HG03439 (cell line): ENCODE measurements around the gene HOXD12.

Experiments used
- ATAC-seq: cut with Tn5 transposase; IDR thresholded peaks from one replicate; pipeline ENCODE4 v1.9.1; 2021; ENCODE audit warnings: mild to moderate bottlenecking, moderate library complexity; ENCODE audit not compliant: unreplicated experiment

Gene HOXD12

DNA sequence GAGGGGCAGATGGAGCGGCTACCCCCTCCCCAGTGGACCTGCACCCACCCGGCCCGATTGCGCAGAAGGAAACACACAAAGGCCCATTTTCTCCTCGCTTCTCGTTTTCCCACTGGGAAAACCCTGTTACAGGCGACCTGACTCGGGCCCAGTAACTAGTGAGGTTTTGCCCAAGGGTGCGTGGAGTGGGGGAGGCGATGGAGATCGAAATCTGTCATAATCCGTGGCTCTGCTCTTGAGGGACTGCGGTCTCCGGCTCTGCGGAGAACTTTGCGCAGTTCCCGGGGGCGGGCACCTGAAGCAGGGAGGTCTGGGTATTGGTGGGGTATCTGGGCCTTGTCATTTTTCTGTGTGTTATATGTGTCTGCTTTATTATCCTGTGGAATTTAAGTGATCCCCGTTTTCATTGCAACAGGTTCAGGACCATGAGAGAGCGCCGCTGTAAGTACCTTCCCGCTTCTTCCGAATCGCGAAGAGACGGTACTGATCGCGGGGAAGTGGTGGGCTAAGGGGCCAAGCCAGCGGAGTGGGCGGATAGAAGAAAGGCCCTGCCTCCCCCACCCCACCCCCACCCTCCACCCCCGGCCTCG is 47.7 kb downstream of the HOXD12 start:
- no peak for ATAC-seq

DNA sequence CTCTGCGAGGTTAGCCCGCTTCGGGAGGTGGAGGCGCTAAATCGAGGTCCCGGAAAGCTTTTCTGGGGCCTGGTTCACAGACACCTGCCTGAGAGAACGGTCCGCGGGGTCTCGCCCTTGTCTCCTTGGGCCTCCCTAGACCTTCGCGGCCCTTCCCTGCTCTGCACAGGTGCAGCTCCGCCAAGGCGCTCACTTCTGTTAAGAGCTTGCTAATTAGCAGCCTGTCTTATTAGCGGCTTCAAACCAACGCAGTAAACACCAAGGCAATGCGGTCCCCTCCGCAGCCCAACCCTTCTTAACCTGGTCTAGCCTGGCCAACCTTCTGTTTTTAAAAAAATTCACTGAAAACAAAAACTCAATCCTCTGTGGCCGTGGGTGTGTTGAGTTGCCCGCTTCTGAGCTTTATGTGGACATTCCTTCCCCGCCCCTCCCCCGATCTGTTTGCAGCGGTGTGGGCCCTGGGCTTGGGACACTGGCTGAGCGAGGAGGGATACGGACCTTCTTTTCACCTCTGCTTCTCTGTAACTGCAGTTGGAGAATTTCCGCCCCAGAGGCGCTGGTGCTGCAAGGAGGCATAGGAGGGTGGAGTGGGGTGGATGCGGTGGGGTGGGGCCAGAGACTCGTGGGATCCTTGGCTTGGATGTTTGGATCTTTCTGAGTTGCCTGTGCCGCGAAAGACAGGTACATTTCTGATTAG is 48.4 kb downstream of the HOXD12 start:
- ATAC-seq = no peak

DNA sequence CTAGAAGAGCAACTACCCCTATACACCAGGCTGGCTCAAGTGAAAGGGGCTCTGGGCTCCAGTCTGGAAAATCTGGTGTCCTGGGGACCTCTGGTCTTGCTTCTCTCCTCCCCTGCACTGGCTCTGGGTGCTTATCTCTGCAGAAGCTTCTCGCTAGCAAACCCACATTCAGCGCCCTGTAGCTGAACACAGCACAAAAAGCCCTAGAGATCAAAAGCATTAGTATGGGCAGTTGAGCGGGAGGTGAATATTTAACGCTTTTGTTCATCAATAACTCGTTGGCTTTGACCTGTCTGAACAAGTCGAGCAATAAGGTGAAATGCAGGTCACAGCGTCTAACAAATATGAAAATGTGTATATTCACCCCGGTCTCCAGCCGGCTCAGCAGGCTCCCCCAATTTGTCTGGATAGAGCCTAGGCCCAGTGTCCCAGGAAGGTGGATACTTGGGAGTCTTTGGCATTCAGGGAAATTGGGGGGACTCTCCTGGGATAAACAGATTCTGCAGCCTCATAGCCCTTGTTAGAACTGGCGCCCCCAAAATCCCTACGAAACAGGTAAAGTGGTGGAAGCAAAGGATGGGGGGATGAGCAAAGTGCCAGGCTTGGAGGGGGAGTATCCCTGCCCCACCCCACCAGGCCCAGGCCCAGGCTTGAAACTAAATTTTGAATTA is 49.3 kb downstream of the HOXD12 start:
- no peak for ATAC-seq

DNA sequence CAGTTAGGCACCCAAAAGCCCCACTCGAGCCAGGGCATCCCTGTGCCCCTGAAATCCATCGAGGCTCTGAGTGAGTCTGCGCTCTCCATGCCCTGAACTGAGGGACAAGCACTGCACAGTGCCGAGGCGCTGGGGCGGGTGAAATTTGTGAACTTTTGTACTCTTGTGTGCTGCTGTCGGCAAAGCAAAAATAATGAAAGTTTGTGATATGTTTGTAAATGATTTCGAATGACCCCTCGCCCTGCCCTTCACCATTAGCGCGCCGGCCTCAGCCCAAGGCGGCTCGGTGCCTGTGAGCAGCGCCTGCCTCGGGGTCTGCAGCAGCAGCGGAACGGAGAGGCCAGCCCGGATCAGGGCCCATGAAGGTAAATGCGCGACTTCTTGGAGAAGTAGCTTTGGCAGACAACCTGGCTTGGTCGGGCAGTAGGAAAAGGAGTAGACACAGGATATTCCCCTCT is 49.9 kb downstream of the HOXD12 start:
- no peak for ATAC-seq

DNA sequence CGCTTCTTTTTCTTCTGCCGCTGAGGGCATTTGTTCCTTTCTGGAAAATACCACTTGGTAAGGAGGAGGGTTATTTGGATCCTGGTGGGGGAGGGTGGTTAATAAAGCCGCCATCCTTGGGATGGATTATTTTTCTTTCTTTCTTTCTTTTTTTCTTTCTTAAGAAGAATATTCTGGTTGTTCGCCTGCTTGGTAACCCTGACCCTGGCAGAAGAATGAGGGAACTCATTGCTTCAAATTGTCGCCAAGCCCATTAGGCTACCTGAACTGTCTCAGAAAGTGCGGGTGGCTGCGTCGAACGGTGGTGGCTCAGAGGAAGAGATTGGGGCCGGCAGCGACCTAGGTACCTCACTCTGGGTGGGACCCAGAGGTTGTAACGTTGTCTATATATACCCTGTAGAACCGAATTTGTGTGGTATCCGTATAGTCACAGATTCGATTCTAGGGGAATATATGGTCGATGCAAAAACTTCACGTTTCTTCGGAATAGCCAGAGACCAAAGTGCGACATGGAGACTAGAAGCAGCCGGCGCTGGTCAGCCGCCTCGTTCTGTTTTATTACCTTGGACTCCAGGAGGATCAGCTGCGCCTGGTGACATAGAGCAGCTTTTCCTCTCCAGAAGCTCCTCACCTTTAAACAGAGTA is 50.5 kb downstream of the HOXD12 start:
- no peak for ATAC-seq

DNA sequence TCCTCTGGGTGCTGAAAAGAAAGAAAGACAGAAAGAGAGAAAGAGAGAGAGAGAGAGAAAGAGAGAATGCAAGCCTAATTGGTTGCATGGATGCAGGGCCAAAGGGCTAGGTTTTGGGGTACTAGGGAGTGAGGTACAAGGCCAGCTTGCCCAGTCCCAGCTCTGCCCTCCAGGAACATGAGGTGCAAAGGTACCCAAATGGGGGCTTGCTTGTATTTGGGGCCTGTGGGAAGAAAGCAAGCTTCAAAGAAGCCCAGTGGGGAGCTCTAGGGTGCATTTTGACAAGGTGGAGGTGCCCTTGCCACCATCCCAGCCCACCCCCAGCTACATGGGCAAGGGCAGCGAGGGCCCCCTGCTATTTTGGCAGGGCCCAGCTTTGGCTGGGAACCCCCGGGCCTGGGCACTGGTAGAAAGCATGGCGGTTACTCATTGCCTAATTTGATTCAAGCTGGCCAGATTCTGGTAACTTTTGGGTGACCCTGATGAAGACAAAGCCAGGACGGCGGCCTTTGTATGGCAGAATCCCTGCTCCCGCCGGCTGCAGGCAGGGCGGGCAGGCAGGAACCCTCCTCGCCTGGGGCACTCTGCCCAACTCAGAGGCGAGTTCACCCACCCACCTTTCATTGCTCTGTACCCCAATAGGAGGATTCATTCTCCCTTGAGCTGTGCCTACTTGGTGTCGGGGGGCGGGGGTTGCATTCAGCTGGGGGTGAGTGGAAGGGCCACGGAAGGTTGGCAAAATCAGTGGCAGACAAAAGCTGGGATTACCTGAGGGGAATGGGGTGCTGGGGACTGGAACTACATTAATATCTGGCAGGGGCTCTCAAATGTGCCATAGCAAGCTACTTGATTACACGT is 51.2 kb downstream of the HOXD12 start:
- no peak for ATAC-seq

DNA sequence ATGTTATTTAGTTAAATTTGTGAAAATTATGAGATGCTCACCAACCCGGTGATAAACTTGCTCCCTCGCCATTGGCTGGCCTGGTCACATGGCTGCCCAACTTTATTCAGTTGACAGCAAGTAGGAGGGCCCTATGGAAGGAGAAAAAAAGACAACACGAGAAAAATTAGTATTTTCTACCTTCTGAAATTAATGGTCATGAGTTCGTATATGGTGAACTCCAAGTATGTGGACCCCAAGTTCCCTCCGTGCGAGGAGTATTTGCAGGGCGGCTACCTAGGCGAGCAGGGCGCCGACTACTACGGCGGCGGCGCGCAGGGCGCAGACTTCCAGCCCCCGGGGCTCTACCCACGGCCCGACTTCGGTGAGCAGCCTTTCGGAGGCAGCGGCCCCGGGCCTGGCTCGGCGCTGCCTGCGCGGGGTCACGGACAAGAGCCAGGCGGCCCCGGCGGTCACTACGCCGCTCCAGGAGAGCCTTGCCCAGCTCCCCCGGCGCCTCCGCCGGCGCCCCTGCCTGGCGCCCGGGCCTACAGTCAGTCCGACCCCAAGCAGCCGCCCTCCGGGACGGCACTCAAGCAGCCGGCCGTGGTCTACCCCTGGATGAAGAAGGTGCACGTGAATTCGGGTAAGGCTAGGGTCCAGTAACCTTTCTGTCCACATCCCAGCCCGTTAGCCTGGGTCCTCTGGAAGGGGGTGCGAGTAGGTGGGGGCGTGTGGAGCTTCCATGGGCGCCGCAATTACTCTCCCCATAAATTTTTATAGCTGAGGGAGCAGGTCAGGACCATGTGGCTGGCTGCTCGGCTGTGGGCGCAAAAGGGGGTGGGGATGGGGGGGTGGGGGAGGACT is 52.1 kb downstream of the HOXD12 start, which contains the start of gene HOXD4:
Gene HOXD4, plus strand, starts transcription at position 109 of the 846 bp plus-strand sequence. Its CDS starts 84 bp downstream, at position 193.
- ATAC-seq = no peak
